Keratinocyte (primary cell): ENCODE results near the gene KRR1.

Experiments
- EZH2 ChIP-seq: IDR thresholded peaks from one replicate; pipeline ENCODE4 v1.6.1; 2012; ENCODE audit warnings: inconsistent platforms, mild to moderate bottlenecking, low read length, moderate library complexity
- TF ChIP-seq, protein P1 (sequence below), 3 experiments: IDR thresholded peaks in 1 of 3; conservative IDR thresholded peaks in 1 of 3; optimal IDR thresholded peaks in 1 of 3; 2 replicates in 2 of 3; 3 replicates in 1 of 3; pipeline versions ENCODE3 to v1.5.1; 2011; ENCODE audit warnings: low read length in 3 of 3, mild to moderate bottlenecking in 3 of 3, moderate library complexity in 2 of 3, control low read depth in 1 of 3, inconsistent platforms in 1 of 3; ENCODE audit not compliant: insufficient read depth in 2 of 3; ENCODE audit errors: extremely low read depth in 1 of 3

DNA sequence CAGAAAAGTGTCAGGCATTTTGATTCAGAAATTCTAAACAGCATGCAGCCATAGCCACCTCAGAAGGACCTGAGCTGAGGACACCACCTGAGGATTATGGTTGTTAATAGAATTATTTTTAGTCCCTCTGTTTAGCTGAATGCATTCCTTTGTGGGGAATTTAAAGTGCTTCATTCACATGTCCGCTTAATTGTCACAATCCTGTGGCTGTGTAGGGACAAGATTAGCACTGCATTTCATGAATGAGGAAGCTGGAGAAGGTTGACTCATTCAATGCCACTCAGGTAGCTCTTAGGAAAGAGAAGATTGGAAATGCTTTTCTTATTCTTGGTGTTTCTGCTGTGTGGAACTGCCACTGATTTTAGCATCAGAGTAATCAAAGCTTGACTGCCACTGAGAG lies 42.0 kb upstream of the KRR1 start:
- TF ChIP-seq, protein P1, sequence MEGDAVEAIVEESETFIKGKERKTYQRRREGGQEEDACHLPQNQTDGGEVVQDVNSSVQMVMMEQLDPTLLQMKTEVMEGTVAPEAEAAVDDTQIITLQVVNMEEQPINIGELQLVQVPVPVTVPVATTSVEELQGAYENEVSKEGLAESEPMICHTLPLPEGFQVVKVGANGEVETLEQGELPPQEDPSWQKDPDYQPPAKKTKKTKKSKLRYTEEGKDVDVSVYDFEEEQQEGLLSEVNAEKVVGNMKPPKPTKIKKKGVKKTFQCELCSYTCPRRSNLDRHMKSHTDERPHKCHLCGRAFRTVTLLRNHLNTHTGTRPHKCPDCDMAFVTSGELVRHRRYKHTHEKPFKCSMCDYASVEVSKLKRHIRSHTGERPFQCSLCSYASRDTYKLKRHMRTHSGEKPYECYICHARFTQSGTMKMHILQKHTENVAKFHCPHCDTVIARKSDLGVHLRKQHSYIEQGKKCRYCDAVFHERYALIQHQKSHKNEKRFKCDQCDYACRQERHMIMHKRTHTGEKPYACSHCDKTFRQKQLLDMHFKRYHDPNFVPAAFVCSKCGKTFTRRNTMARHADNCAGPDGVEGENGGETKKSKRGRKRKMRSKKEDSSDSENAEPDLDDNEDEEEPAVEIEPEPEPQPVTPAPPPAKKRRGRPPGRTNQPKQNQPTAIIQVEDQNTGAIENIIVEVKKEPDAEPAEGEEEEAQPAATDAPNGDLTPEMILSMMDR (optimal IDR thresholded peaks at IDR 0.05 in 1 of 3, IDR thresholded peaks at IDR 0.05 in 1 of 3, conservative IDR thresholded peaks at IDR 0.05 in 1 of 3; ENCODE audit: extremely low read depth in 1 of 3, insufficient read depth in 2 of 3, low read length in 3 of 3): no peak
- no peak for TF ChIP-seq EZH2
